Measurements from ENCODE around the gene PLEKHG7.

DNA sequence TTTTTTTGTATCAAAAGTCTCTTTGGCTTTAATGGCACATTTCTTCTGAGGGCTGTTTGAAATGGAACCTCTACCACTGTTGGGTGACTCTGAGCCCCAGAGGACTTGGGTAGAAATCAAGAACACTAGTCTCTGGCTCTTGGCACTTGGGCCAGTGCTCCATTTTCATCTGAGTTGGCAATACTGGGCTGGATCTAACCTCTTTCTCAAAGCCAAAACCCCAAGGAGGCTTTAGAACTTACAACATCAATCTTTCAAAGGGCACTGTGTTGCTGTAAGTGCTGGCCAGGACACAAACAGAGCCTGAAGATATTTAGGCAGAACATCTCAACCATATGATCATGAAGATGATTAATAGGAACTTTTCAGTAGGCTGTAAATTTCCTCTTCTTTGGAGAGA, 34.0 kb upstream of the PLEKHG7 start:
- TF ChIP-seq, protein P1, sequence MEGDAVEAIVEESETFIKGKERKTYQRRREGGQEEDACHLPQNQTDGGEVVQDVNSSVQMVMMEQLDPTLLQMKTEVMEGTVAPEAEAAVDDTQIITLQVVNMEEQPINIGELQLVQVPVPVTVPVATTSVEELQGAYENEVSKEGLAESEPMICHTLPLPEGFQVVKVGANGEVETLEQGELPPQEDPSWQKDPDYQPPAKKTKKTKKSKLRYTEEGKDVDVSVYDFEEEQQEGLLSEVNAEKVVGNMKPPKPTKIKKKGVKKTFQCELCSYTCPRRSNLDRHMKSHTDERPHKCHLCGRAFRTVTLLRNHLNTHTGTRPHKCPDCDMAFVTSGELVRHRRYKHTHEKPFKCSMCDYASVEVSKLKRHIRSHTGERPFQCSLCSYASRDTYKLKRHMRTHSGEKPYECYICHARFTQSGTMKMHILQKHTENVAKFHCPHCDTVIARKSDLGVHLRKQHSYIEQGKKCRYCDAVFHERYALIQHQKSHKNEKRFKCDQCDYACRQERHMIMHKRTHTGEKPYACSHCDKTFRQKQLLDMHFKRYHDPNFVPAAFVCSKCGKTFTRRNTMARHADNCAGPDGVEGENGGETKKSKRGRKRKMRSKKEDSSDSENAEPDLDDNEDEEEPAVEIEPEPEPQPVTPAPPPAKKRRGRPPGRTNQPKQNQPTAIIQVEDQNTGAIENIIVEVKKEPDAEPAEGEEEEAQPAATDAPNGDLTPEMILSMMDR (IDR thresholded peaks at IDR 0.05; ENCODE audit: low read length), result no peak
- TF ChIP-seq EZH2 (IDR thresholded peaks at IDR 0.05; ENCODE audit: borderline replicate concordance, low read length), result no peak

Measured in OCI-LY1 (cell line).